ENCODE data around the gene GAK.

GAK gene

GRCh38 chr4:803884-804283 is 128.2 kb downstream of the GAK start:
- DNase-seq: no peak

DNA sequence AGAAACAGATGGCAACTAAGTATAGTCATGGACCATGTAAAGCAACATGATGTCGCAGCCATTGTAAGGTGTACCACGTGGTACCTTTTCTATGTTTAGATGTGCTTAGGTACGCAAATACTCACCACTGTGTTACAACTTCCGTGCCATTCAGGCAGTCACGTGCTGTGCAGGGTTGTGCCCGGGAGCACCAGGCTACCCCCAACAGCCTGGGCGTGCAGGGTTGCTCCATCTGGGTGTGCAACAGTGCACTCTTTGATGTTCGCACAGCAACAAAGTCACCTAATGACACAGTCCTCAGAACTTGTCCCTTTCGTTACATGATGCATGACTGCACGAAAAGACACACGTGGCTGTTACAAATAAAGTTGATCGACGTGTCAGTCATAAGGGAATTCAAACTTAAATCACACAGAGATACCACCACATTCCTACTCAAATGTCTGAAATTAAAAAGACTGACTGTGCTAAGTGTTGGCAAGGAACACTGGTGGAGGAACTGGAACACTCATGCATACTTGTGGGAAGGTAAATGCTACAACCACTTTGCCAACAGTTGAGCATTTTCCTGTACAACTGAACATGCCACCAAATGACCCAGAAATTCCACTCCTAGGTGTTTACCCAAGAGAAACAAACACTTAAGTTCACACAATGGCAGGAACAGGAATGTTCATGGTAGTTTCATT is 130.5 kb downstream of the GAK start:
- no peak for DNase-seq

All from stimulated activated CD4-positive, alpha-beta T cell treated with anti-CD3 and anti-CD28 coated beads, Interleukin-2, amount 100 ng/mL, for 48 hours (primary cell).